K562 (cell line): ENCODE measurements around the gene TM9SF3. TPM values are rescaled to one million over a fixed set of nuclear protein-coding genes. Genes with fewer than 3 reads are reported as not detected.
A peak's percentile ranks its signal among the peaks of the same experiment; 100 is the strongest.

Experiments
- ATF7 ChIP-seq: fragments of 450-650 bp; IDR thresholded peaks from 2 replicates; pipeline ENCODE4 v1.7.1; 2014; ENCODE audit warnings: mild to moderate bottlenecking, moderate library complexity
- BCL6 ChIP-seq: fragments of 250-450 bp; sonication (Bioruptor Pico); IDR thresholded peaks from 2 replicates; pipeline ENCODE4 v1.4.0; 2020
- BMI1 ChIP-seq: fragments of 150-350 bp; IDR thresholded peaks from 2 replicates; pipeline ENCODE4 v1.6.1; 2014; ENCODE audit warnings: low read length
- CXXC5 ChIP-seq: fragments of 250-450 bp; sonication (Bioruptor Pico); IDR thresholded peaks from 2 replicates; pipeline ENCODE4 v1.8.0; 2022; ENCODE audit warnings: inconsistent platforms, mild to moderate bottlenecking, moderate library complexity
- EGR1 ChIP-seq: fragments of 450-650 bp; conservative IDR thresholded peaks from 2 replicates; pipeline ENCODE4 v1.6.1; 2017; ENCODE audit warnings: mild to moderate bottlenecking
- GABPB2 ChIP-seq: fragments of 250-450 bp; sonication (Bioruptor Pico); conservative IDR thresholded peaks from 2 replicates; pipeline ENCODE4 v1.5.1; 2021; ENCODE audit warnings: mild to moderate bottlenecking
- GATA2 ChIP-seq: sonication (generic); formaldehyde crosslinking; IDR thresholded peaks from 2 replicates; pipeline ENCODE4 v1.4.0; 2020; ENCODE audit warnings: mild to moderate bottlenecking, missing genetic modification reagents
- MEIS2 ChIP-seq: fragments of 450-650 bp; IDR thresholded peaks from 2 replicates; pipeline ENCODE4 v1.6.1; 2014; ENCODE audit warnings: mild to moderate bottlenecking; ENCODE audit not compliant: partially characterized antibody
- MNT ChIP-seq, 2 experiments: fragments of 450-650 bp; conservative IDR thresholded peaks; 2 replicates each; pipeline ENCODE4 v1.6.1; 2017; ENCODE audit warnings: mild to moderate bottlenecking in 2 of 2, moderate library complexity in 2 of 2
- MTA2 ChIP-seq: fragments of 450-650 bp; IDR thresholded peaks from 2 replicates; pipeline ENCODE4 v1.6.1; 2016; ENCODE audit warnings: low read depth
- MYNN ChIP-seq, 2 experiments: sonication (generic); formaldehyde crosslinking in 1 of 2; IDR thresholded peaks; 2 replicates each; pipeline versions ENCODE4 v1.5.0 to v1.6.1; 2016 to 2020; ENCODE audit warnings: antibody characterized with exemption in 1 of 2, missing genetic modification reagents in 1 of 2
- NR2F6 ChIP-seq: fragments of 450-650 bp; formaldehyde crosslinking; IDR thresholded peaks from 2 replicates; pipeline ENCODE4 v1.4.0; 2020; ENCODE audit warnings: mild to moderate bottlenecking
- PBX2 ChIP-seq, 2 experiments: IDR thresholded peaks in 1 of 2; conservative IDR thresholded peaks in 1 of 2; 2 replicates each; pipeline ENCODE4 v1.6.1; 2016; ENCODE audit warnings: low read depth in 2 of 2, mild to moderate bottlenecking in 1 of 2, missing compliant biosample characterization in 1 of 2, missing genetic modification characterization in 1 of 2, moderate library complexity in 1 of 2
- RCOR1 ChIP-seq, 2 experiments: IDR thresholded peaks; 2 replicates each; pipeline ENCODE4 v1.6.1; 2012; ENCODE audit warnings: low read depth in 2 of 2, low read length in 2 of 2, borderline replicate concordance in 1 of 2, improper control_type of control experiment in 1 of 2
- SMAD4 ChIP-seq: fragments of 250-450 bp; sonication (Bioruptor Pico); conservative IDR thresholded peaks from 2 replicates; pipeline ENCODE4 v1.8.0; 2021; ENCODE audit warnings: inconsistent platforms, mild to moderate bottlenecking, moderate library complexity
- SMARCA4 ChIP-seq: fragments of 450-650 bp; IDR thresholded peaks from 2 replicates; pipeline ENCODE4 v1.6.1; 2016
- TAF15 ChIP-seq: fragments of 200-400 bp; formaldehyde crosslinking; IDR thresholded peaks from 2 replicates; pipeline ENCODE4 v1.6.1; 2017; ENCODE audit warnings: mild to moderate bottlenecking, low read depth, low read length, moderate library complexity
- TBL1XR1 ChIP-seq, 2 experiments: IDR thresholded peaks; 2 replicates each; pipeline ENCODE4 v1.6.1; 2012; ENCODE audit warnings: improper control_type of control experiment in 2 of 2, low read length in 2 of 2, mild to moderate bottlenecking in 1 of 2
- TEAD4 ChIP-seq, 2 experiments: sonication (generic) in 1 of 2; formaldehyde crosslinking in 1 of 2; IDR thresholded peaks; 2 replicates each; pipeline versions ENCODE4 v1.6.1 to v1.8.0; 2012 to 2022; ENCODE audit warnings: borderline replicate concordance in 1 of 2, inconsistent platforms in 1 of 2, low read length in 1 of 2, mild to moderate bottlenecking in 1 of 2, missing genetic modification reagents in 1 of 2
- U2AF1 ChIP-seq: fragments of 200-400 bp; formaldehyde crosslinking; optimal IDR thresholded peaks from 2 replicates; pipeline ENCODE3; 2017; ENCODE audit warnings: mild to moderate bottlenecking, low read depth, low read length, moderate library complexity
- ZBTB34 ChIP-seq: fragments of 250-450 bp; sonication (Bioruptor Pico); IDR thresholded peaks from 2 replicates; pipeline ENCODE4 v1.8.0; 2021; ENCODE audit warnings: mild to moderate bottlenecking, moderate library complexity
- ZNF384 ChIP-seq: IDR thresholded peaks from 2 replicates; pipeline ENCODE4 v1.6.1; 2012; ENCODE audit warnings: low read depth, low read length, improper control_type of control experiment
- polyA plus RNA-seq, 8 experiments: library from polyadenylated mRNA; depleted of rRNA in 4 of 8; stranded (reverse) in 5 of 8; unstranded in 3 of 8; fragments of >200 nt; fragmentation: Nextera tagmentation in 2 of 8; fragmentation: Illumina TruSeq in 1 of 8; extraction: Ambion mirVana in 2 of 8; extraction: Trizol in 1 of 8; gene quantifications; 2 replicates each; pipeline versions ENCODE4 v1.2.1 to v1.2.3, GENCODE V29; 2011 to 2014; ENCODE audit warnings: inconsistent platforms in 1 of 8, missing spikeins in 1 of 8
- total RNA-seq, 7 experiments: library from RNA; depleted of rRNA in 6 of 7; stranded (reverse); fragments of >200 nt in 6 of 7; fragmentation: Illumina TruSeq in 2 of 7; extraction: Trizol in 2 of 7; gene quantifications; 2 replicates each; pipeline versions ENCODE4 v1.2.1 to v1.2.3, GENCODE V29; 2011 to 2021; ENCODE audit warnings: low replicate concordance in 1 of 7

TM9SF3 gene
- total and polyA plus RNA-seq, 9 of the 15 experiments (the other 6 are each of a cell fraction or from before 2014, with no cell fraction given) = 16.1 to 63.1 (median 34.9) TPM

GRCh38 chr10:96622013-96622787 is 35.4 kb upstream of the TM9SF3 start (continued):
- TF ChIP-seq PBX2 (CRISPR knock-in tag; IDR thresholded peaks at IDR 0.05; ENCODE audit: low read depth) (no peak), PBX2 (tag; conservative IDR thresholded peaks at IDR 0.05; ENCODE audit: low read depth) (peak; percentile 62; the same call in 1 of the 2 replicates), NR2F6 (CRISPR knock-in tag) (no peak), ATF7 (peak; percentile 41; the same call in 1 of the 2 replicates), BMI1 (no peak), MNT (conservative IDR thresholded peaks at IDR 0.05) (0 out of 4 replicates have a peak, but pooled peaks of 1 of the 2 experiments have one; percentile 20), TBL1XR1 (IDR thresholded peaks at IDR 0.05; ENCODE audit: low read length in 2 of 2) (peak; percentile 34 to 78; a peak in 3 of 4 replicates), TEAD4 (IDR thresholded peaks at IDR 0.05; ENCODE audit: low read length) (peak; percentile 91), TEAD4 (CRISPR knock-in tag; IDR thresholded peaks at IDR 0.05; ENCODE audit: borderline replicate concordance) (no peak), GABPB2 (CRISPR knock-in tag) (no peak), EGR1 (peak; percentile 90), ZNF384 (peak; percentile 8; the same call in 1 of the 2 replicates), GATA2 (CRISPR knock-in tag) (0 out of 2 replicates have a peak, but pooled peaks have one; percentile 40), SMAD4 (CRISPR knock-in tag) (peak; percentile 81), ZBTB34 (CRISPR knock-in tag) (no peak), U2AF1 (no peak), TAF15 (no peak), RCOR1 (IDR thresholded peaks at IDR 0.05; ENCODE audit: borderline replicate concordance in 1 of 2, low read depth in 2 of 2, low read length in 2 of 2) (peak; percentile 58 to 93; a peak in 3 of 4 replicates), MYNN (IDR thresholded peaks at IDR 0.05) (peak; percentile 36; the same call in 1 of the 2 replicates), MYNN (CRISPR knock-in tag; IDR thresholded peaks at IDR 0.05) (no peak), BCL6 (CRISPR knock-in tag) (no peak), CXXC5 (peak; percentile 42), SMARCA4 (peak; percentile 92), MEIS2 (peak; percentile 85), MTA2 (peak; percentile 83)
